T-helper 17 cell (primary cell): ENCODE results near the gene SPSB4. TPM values are rescaled to one million over a fixed set of nuclear protein-coding genes. Genes with fewer than 3 reads are reported as not detected.

ENCODE experiments used
- ATAC-seq: fragments of 150-1000 bp; cut with Tn5 transposase; 2 replicates; pipeline ENCODE4 v1.10.0; 2021; ENCODE audit warnings: mild to moderate bottlenecking, moderate library complexity
- DNase-seq, 3 donors: peaks; one replicate each; pipeline versions ENCODE4 v3.0.0 to v3.0.0-alpha.2; 2020 to 2021
- H3K9me3 ChIP-seq: one replicate; pipeline ENCODE4 v1.7.0; 2013; ENCODE audit warnings: low read length, mild to moderate bottlenecking; ENCODE audit not compliant: control insufficient read depth, poor library complexity, severe bottlenecking
- H3K27ac Mint-ChIP-seq: one replicate; pipeline ENCODE4 v1.8.0; 2022; ENCODE audit warnings: mild to moderate bottlenecking, moderate library complexity, mixed read lengths
- H3K27me3 Mint-ChIP-seq: one replicate; pipeline ENCODE4 v1.8.0; 2022; ENCODE audit warnings: mixed read lengths
- H3K36me3 Mint-ChIP-seq: one replicate; pipeline ENCODE4 v1.8.0; 2022; ENCODE audit warnings: low read depth, mixed read lengths
- H3K4me1 Mint-ChIP-seq: one replicate; pipeline ENCODE4 v1.8.0; 2022; ENCODE audit warnings: mild to moderate bottlenecking, mixed read lengths
- H3K4me3 Mint-ChIP-seq: one replicate; pipeline ENCODE4 v1.8.0; 2022; ENCODE audit warnings: mild to moderate bottlenecking, moderate library complexity, mixed read lengths
- total RNA-seq, 4 donors: library from RNA in 2 of 4; stranded (reverse) in 2 of 4; gene quantifications; one replicate each; pipeline ENCODE4 v1.2.3 and lab custom pipeline; 2022 to 2026

Gene SPSB4
- total RNA-seq, 2 donors from 2014 or later = not detected

DNA sequence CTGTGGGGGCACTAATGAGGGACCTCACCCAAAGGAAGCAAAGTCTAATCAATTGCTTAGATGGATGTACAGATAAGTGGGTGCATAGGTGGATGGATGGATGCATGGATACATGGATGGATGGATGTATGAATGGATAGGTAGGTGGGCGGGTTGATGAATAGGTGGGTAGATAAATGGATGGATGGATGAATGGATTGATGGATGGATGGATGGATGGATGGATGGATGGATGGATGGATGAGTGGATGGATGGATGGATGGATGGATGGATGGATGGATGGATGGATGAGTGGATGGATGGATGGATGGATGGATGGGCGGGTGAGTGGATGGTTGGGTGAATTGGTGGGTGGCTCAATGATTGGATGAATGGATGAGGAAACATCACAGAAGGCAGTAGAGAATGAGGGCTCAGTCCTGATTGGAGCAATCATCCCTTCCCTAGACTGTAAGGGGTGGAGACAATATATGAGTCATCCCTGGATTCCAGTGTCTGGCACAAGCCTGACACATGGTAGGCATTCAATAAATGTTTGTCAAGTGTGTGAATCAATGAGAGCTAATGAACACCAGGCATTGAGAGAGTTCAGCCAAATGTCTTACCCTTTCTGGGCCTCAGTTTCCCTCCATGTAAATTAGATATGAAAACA lies 140.1 kb downstream of the SPSB4 start:
- H3K27ac Mint-ChIP-seq = no peak overlapping the region

DNA sequence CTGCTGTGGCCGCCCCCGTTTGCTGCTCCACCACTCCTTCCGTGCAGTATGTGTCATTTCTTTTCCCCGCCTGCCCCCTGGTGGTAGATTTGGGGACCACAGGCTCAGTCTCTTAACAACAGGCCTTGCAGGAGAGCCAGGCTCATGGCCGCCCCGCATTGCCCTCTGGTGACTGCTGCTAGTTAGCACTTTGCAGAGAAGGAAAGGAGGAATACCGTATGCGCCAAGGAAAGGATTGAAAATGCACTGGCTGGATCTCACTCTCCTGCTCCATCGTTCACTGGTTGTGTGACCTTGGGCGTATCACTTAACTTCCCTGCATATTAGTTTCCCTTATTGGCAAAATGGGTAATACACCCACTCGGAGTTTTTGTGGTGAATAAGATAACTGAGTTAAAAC lies 141.2 kb downstream of the SPSB4 start:
- H3K36me3 Mint-ChIP-seq = peaks cover 3% of the 10 kb centered on the region
- DNase-seq = peak; percentile 80 to 97 (median 85)
- H3K4me1 Mint-ChIP-seq = peaks cover 11% of the 10 kb centered on the region
- H3K27ac Mint-ChIP-seq = peak overlapping the region; percentile 32
- H3K27me3 Mint-ChIP-seq = peaks cover 28% of the 10 kb centered on the region
- H3K4me3 Mint-ChIP-seq = peak overlapping the region; percentile 53
- peak; percentile 100 for ATAC-seq
- H3K9me3 ChIP-seq = no peaks in the 10 kb centered on the region

More for the DNA sequence above, 140.1 kb downstream of the SPSB4 start:
- Mint-ChIP-seq H3K4me1 (peaks cover 11% of the 10 kb centered on the region), H3K36me3 (peaks cover 3% of the 10 kb centered on the region), H3K4me3 (no peak overlapping the region), H3K27me3 (peaks cover 35% of the 10 kb centered on the region)
- ATAC-seq (no peak), DNase-seq (no peak)
- H3K9me3 ChIP-seq = no peaks in the 10 kb centered on the region

DNA sequence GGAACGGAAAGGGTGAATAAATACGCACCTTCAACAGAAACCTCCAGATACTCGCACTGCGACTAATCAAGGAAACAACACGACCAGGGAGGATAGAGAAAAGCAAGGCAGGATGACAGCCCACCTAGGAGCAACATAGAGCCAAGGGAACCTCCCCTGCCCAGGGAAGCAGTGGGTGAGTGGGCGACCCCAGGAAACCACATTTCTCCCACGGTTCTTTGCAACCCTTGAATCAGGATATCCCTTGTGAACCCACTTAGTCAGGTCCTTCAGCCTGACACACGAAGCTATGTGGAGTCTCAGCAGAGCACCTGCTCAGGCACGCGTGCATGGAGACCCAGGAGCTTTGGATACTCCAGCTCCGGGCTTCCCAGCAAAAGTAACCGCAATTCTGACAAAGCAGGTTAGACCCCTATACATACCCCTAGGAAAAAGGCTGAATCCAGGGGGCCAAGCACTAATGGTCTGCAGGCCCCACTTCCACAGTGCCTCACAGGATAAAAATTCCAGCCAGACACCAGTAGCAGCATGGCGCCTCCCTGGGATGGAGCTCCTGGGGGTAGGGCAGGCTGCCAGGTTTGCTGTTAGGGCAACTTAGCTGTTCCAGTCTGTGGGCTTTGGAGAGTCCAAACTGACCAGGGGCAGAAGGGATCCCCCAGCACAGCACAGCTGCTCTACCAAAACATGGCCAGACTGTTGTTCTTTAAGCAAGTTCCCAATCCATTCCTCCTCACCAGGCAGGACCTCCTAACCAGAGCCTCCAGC lies 142.1 kb downstream of the SPSB4 start:
- Mint-ChIP-seq H3K36me3 (peaks cover 3% of the 10 kb centered on the region), H3K4me1 (peaks cover 11% of the 10 kb centered on the region), H3K27me3 (peaks cover 28% of the 10 kb centered on the region), H3K4me3 (no peak overlapping the region), H3K27ac (no peak overlapping the region)
- H3K9me3 ChIP-seq = no peaks in the 10 kb centered on the region
- ATAC-seq (no peak), DNase-seq (no peak)

Other genes with a start within 250 kb of the SPSB4 start
- gene SLC25A36, start 109.5 kb upstream of the SPSB4 start, total RNA-seq = 100 to 1,000 TPM in 1 of 2 donors, 10 to 100 TPM in 1; 91.7 to 105 TPM
- gene PXYLP1, start 180.5 kb downstream of the SPSB4 start, total RNA-seq = 1 to 10 TPM; 6.1 to 9.0 TPM